ENCODE data around the gene LPGAT1. TPM values are rescaled to one million over a fixed set of nuclear protein-coding genes. Genes with fewer than 3 reads are reported as not detected.
"Not testable (repeated sequence)": the region's sequence is repeated elsewhere in the genome, so short reads cannot be mapped to it uniquely, and the experiment has no call there.

LPGAT1 gene
- total RNA-seq, 1 donor: 36.2 TPM

DNA sequence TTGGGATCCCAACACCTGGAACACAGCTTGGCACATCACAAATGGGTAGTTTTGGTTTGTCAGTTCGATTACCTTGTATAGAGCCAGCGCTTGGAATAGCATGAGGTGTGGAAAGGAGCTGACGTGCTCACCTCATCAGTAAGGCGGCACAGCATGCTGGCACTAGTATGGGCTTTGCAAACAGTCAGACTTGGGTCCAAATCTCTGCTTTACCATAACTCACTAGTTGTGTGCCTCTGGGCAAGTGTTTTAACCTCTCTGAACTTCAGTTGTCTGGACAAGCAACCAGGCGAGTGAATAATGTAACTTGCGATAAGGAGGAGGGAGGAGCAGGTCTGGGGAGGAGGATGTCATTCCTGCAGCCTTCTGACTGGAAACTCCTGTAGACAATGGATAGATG is 128.8 kb downstream of the LPGAT1 start:
- DNase-seq (ENCODE audit: low read depth): no peak
- no peak overlapping the region for H3K4me3 ChIP-seq (ENCODE audit: low read depth, low read length)
- TF ChIP-seq, protein P1, sequence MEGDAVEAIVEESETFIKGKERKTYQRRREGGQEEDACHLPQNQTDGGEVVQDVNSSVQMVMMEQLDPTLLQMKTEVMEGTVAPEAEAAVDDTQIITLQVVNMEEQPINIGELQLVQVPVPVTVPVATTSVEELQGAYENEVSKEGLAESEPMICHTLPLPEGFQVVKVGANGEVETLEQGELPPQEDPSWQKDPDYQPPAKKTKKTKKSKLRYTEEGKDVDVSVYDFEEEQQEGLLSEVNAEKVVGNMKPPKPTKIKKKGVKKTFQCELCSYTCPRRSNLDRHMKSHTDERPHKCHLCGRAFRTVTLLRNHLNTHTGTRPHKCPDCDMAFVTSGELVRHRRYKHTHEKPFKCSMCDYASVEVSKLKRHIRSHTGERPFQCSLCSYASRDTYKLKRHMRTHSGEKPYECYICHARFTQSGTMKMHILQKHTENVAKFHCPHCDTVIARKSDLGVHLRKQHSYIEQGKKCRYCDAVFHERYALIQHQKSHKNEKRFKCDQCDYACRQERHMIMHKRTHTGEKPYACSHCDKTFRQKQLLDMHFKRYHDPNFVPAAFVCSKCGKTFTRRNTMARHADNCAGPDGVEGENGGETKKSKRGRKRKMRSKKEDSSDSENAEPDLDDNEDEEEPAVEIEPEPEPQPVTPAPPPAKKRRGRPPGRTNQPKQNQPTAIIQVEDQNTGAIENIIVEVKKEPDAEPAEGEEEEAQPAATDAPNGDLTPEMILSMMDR (IDR thresholded peaks at IDR 0.05; ENCODE audit: insufficient read depth, low read length): no peak

DNA sequence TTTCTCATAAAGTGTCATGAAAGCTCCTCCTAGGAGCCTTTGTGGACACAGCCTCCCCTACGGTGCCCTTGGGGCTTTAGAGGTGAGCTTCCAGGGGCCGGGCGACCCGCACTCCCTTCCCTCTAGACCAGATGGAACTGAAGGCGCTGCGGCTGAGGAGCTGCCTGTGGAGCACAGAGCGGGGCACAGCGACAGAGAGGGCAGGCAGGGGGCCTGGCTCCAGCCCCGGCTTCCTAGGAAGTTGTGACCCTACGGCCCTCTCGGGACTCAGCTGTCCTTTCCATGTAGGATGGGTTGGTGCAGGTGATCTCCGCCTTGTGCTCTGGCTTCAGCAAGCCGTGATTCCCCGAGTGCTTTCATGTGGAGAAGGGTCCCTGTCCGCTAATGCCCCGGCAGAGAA is 131.5 kb downstream of the LPGAT1 start:
- H3K4me3 ChIP-seq (ENCODE audit: low read depth, low read length): no peak overlapping the region

DNA sequence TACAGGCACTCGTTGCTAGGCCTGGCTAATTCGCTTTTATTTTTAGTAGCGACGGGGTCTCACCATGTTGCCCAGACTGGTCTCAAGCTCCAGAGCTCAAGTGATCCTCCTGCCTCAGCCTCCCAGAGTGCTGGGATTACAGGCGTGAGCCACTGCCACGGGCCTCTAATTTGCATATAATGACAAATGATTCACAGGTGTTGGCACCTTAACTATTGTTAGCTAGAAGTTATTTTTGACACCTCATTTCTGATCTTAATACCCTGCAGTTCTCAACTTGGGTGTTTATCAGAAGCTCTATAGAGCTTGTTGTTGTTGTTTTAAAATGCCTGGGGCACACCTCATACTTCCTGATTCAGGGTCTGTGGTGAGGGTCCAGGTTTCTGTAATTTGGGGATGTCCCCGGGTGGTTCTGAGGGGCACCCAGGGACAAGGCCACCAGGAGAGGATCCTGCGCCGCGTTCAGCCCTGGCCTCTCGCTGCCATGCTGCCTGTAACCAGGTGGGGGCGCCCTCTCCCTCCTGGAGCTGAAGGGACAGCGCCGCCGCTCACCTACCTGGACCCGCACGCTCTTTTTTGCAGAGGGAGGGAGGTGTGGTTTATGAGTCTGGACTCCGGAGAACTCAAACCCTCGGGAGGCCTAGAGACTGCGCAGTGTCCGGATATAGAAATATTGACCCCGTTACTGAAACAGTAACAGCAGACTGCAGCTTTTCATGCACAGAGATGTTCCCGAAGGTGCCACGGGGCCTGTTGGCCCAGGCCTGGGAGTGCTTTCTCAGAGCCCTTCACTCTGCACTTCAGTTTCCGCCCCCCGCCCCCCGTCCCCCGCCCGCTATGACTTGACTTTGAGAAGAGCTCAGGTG is 132.2 kb downstream of the LPGAT1 start:
- TF ChIP-seq, protein P1 (IDR thresholded peaks at IDR 0.05; ENCODE audit: insufficient read depth, low read length): peak; percentile 97
- H3K4me3 ChIP-seq (ENCODE audit: low read depth, low read length): peak overlapping the region; percentile 28
- DNase-seq (ENCODE audit: low read depth): peak; percentile 58

More for the DNA sequence above, 131.5 kb downstream of the LPGAT1 start:
- TF ChIP-seq, protein P1 (IDR thresholded peaks at IDR 0.05; ENCODE audit: insufficient read depth, low read length): no peak
- DNase-seq (ENCODE audit: low read depth): no peak

DNA sequence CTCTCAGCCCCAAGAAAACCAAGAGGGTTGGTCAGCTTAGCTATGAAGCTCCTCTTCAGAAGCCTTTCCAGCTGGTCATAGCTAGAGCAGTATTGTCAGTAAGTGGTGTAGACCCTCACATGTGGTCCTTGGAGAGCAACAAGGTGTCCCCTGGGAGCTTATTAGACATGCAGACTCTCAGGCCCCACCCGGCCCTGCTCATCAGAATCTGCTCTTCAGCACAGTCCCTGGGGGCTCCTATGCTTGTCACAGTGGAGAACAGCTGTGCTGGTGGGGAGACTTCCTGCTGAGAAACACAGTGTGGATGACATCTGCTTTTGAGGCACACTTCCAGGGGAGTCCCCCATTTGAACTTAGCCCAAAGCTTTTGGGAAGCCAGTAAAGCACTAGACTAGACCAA is 133.2 kb downstream of the LPGAT1 start:
- no peak for DNase-seq (ENCODE audit: low read depth)

DNA sequence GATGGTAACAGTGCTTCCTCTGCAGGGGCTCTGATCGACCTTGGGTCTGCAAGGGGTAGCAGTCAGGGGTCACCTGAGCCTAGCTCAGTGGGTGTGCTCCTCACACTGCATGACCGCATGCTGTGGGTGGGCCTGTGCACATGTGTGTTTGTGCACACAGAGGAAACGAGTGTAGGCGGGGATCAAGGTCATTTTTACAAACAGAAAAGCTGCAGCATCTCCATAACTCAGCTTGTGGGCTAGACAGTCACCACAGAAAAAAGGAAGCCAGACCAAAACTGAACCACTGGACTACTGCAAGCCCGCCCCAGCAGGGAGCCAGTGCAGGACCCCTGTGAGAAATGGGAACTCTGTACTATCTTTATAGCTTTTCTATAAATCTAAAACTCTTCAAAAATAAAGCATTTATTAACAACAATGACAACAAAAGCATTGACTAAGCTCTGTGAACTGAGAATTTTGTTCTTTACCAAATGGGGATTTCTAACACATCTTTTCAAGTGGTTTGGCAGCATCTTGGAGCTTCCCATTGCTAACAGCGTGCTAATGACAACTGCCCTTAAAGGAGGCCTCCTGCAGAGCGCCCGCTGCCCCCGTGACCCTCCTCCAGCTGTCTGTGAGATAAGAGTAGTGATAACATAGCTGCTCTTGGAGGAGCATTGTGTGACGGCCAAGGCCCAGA is 135.3 kb downstream of the LPGAT1 start:
- H3K4me3 ChIP-seq (ENCODE audit: low read depth, low read length): no peak overlapping the region
- TF ChIP-seq, protein P1 (IDR thresholded peaks at IDR 0.05; ENCODE audit: insufficient read depth, low read length): no peak
- no peak for DNase-seq (ENCODE audit: low read depth)

More for the DNA sequence above, 133.2 kb downstream of the LPGAT1 start:
- H3K4me3 ChIP-seq (ENCODE audit: low read depth, low read length): no peak overlapping the region
- TF ChIP-seq, protein P1 (IDR thresholded peaks at IDR 0.05; ENCODE audit: insufficient read depth, low read length): no peak

DNA sequence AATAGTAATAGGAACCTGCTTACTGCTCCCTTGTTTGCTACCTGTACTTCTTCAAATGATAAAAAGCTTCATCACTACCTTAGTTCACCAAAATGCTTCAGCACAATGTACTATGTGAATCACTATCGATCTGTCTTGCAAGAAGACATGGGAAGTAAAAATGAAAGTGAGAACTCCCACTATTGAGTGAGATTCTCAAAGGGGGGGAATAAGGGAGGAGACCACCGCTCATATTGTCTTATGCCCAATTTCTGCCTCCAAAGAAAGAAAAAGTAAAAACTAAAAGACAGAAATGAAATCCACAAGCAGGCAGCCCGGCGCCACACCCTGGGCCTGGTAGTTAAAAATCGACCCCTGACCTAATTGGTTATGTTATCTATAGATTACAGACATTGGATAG is 136.7 kb downstream of the LPGAT1 start:
- H3K4me3 ChIP-seq (ENCODE audit: low read depth, low read length); DNase-seq (ENCODE audit: low read depth): not testable (repeated sequence)

Small RNAs within 50 kb of the gene (small RNA-seq; reads per million reads assigned to genes)
- gene RF00019: not detected
- gene RN7SL344P: not detected

Other genes with a start within 250 kb of the LPGAT1 start
- 12.4 TPM in 1 of 2 replicates, not detected in the other for gene NEK2, start 155.1 kb downstream of the LPGAT1 start, total RNA-seq (ENCODE audit: low replicate concordance)
- gene INTS7, start 204.8 kb upstream of the LPGAT1 start, total RNA-seq (ENCODE audit: low replicate concordance): 34.7 and 57.8 TPM in 2 replicates
- gene DTL, start 205.0 kb upstream of the LPGAT1 start, total RNA-seq (ENCODE audit: low replicate concordance): 1.5 and 47.7 TPM in 2 replicates

Data from fibroblast of the aortic adventitia (primary cell).